IPS DF 6.9 (cell line): ENCODE measurements around the gene TXNDC2.
"Not testable (repeated sequence)": the region's sequence is repeated elsewhere in the genome, so short reads cannot be mapped to it uniquely, and the experiment has no call there.

Experiments
- DNase-seq: peaks from one replicate; pipeline ENCODE4 v3.0.0-alpha.2; 2013; ENCODE audit warnings: low read depth, low spot score
- H3K27ac ChIP-seq: one replicate; pipeline ENCODE4 v1.5.1; 2013; ENCODE audit warnings: low read length, control low read depth
- H3K27me3 ChIP-seq: 2 replicates; pipeline ENCODE4 v1.6.1; 2013; ENCODE audit warnings: mild to moderate bottlenecking, low read length; ENCODE audit not compliant: control insufficient read depth, insufficient read depth
- H3K36me3 ChIP-seq: 2 replicates; pipeline ENCODE4 v1.6.1; 2013; ENCODE audit warnings: low read length; ENCODE audit not compliant: control insufficient read depth, insufficient read depth
- H3K4me1 ChIP-seq: 2 replicates; pipeline ENCODE4 v1.6.1; 2013; ENCODE audit warnings: low read length; ENCODE audit not compliant: control insufficient read depth, insufficient read depth
- H3K4me3 ChIP-seq: 2 replicates; pipeline ENCODE4 v1.5.1; 2013; ENCODE audit warnings: mild to moderate bottlenecking, low read length
- H3K9me3 ChIP-seq: 2 replicates; pipeline ENCODE4 v1.6.1; 2013; ENCODE audit warnings: low read length, inconsistent platforms; ENCODE audit not compliant: control insufficient read depth, insufficient read depth
- WGBS: extraction: QIAGEN DNeasy Blood & Tissue Kit; methylation state at CpG from one replicate; pipeline ENCODE4 v1.1.7; 2013; ENCODE audit warnings: mixed read lengths, missing lambda C conversion rate; ENCODE audit not compliant: insufficient read length, insufficient coverage; 5-methylcytosine and 5-hydroxymethylcytosine counted together

TXNDC2 gene

GRCh38 chr18:9911226-9911625, 25.5 kb downstream of the TXNDC2 start:
- H3K4me1 ChIP-seq: no peaks in the 10 kb centered on the region
- WGBS: no CpG with 5 or more reads among the region's 5 CpGs
- no peak overlapping the region for H3K4me3 ChIP-seq
- H3K36me3 ChIP-seq: no peaks in the 10 kb centered on the region
- no peak for DNase-seq
- H3K9me3 ChIP-seq: no peaks in the 10 kb centered on the region
- no peaks in the 10 kb centered on the region for H3K27me3 ChIP-seq
- H3K27ac ChIP-seq: no peak overlapping the region

- H3K9me3 ChIP-seq, H3K4me3 ChIP-seq, H3K36me3 ChIP-seq, H3K4me1 ChIP-seq, H3K27ac ChIP-seq, H3K27me3 ChIP-seq, DNase-seq: not testable (repeated sequence)
- WGBS: no CpG with 5 or more reads among the region's 1 CpG
Observed at GRCh38 chr18:9912285-9912684, 26.5 kb downstream of the TXNDC2 start.

GRCh38 chr18:9913151-9913525, 27.4 kb downstream of the TXNDC2 start:
- Histone ChIP-seq H3K4me1 (no peaks in the 10 kb centered on the region), H3K27ac (no peak overlapping the region), H3K4me3 (peak overlapping the region; percentile 90; the same call in 1 of the 2 replicates), H3K36me3 (no peaks in the 10 kb centered on the region), H3K27me3 (no peaks in the 10 kb centered on the region), H3K9me3 (no peaks in the 10 kb centered on the region)
- WGBS: no CpG with 5 or more reads among the region's 12 CpGs
- no peak for DNase-seq

- Histone ChIP-seq H3K4me3 (peak within 1 kb of the TSS; percentile 90), H3K36me3 (no peaks in the 10 kb centered on the region), H3K27me3 (no peaks in the 10 kb centered on the region), H3K27ac (no peak within 1 kb of the TSS), H3K9me3 (no peaks in the 10 kb centered on the region), H3K4me1 (no peaks in the 10 kb centered on the region)
- peak; percentile 88 for DNase-seq
- WGBS: no CpG with 5 or more reads among the region's 87 CpGs
Observed at GRCh38 chr18:9913526-9914333, 28.0 kb downstream of the TXNDC2 start, which contains the start of gene VAPA. Gene VAPA, plus strand, starts transcription at chr18:9914016. Its CDS starts 241 bp downstream, at chr18:9914257.

- WGBS: no CpG with 5 or more reads among the region's 35 CpGs
- peak overlapping the region; percentile 90 for H3K4me3 ChIP-seq
- no peaks in the 10 kb centered on the region for H3K27me3 ChIP-seq
- no peaks in the 10 kb centered on the region for H3K36me3 ChIP-seq
- no peak for DNase-seq
- no peaks in the 10 kb centered on the region for H3K9me3 ChIP-seq
- H3K4me1 ChIP-seq: 0 out of 2 replicates have a peak, but pooled peaks cover 2% of the 10 kb centered on the region
- H3K27ac ChIP-seq: no peak overlapping the region
Observed at GRCh38 chr18:9914334-9914583, 28.5 kb downstream of the TXNDC2 start.

GRCh38 chr18:9914584-9915290, 29.0 kb downstream of the TXNDC2 start:
- H3K4me3 ChIP-seq: peak overlapping the region; percentile 90
- no CpG with 5 or more reads among the region's 77 CpGs for WGBS
- peaks cover 3% of the 10 kb centered on the region; the same call in 1 of the 2 replicates for H3K4me1 ChIP-seq
- H3K27me3 ChIP-seq: no peaks in the 10 kb centered on the region
- no peaks in the 10 kb centered on the region for H3K36me3 ChIP-seq
- DNase-seq: no peak
- H3K9me3 ChIP-seq: no peaks in the 10 kb centered on the region
- no peak overlapping the region for H3K27ac ChIP-seq

GRCh38 chr18:9915291-9916076, 29.7 kb downstream of the TXNDC2 start:
- no peaks in the 10 kb centered on the region for H3K36me3 ChIP-seq
- H3K27me3 ChIP-seq: no peaks in the 10 kb centered on the region
- peaks cover 3% of the 10 kb centered on the region; the same call in 1 of the 2 replicates for H3K4me1 ChIP-seq
- no peak overlapping the region for H3K27ac ChIP-seq
- DNase-seq: no peak
- H3K4me3 ChIP-seq: peak overlapping the region; percentile 90; the same call in 1 of the 2 replicates
- WGBS: 100% methylated on average over 2 of the region's 5 CpGs
- H3K9me3 ChIP-seq: no peaks in the 10 kb centered on the region

GRCh38 chr18:9916077-9916639, 30.4 kb downstream of the TXNDC2 start:
- no peak overlapping the region for H3K4me3 ChIP-seq
- H3K27ac ChIP-seq: no peak overlapping the region
- H3K36me3 ChIP-seq: no peaks in the 10 kb centered on the region
- H3K27me3 ChIP-seq: no peaks in the 10 kb centered on the region
- peaks cover 3% of the 10 kb centered on the region; the same call in 1 of the 2 replicates for H3K4me1 ChIP-seq
- DNase-seq: no peak
- H3K9me3 ChIP-seq: no peaks in the 10 kb centered on the region
- 100% methylated on average over 1 of the region's 2 CpGs for WGBS

GRCh38 chr18:9916808-9917207, 31.0 kb downstream of the TXNDC2 start:
- Histone ChIP-seq H3K4me3 (no peak overlapping the region), H3K36me3 (no peaks in the 10 kb centered on the region), H3K9me3 (no peaks in the 10 kb centered on the region), H3K4me1 (peaks cover 3% of the 10 kb centered on the region; the same call in 1 of the 2 replicates), H3K27ac (no peak overlapping the region), H3K27me3 (no peaks in the 10 kb centered on the region)
- DNase-seq: no peak
- WGBS: no CpG with 5 or more reads among the region's 3 CpGs
